Aorta (tissue), 5 donors: ENCODE data around the gene UNC79. TPM values are rescaled to one million over a fixed set of nuclear protein-coding genes. Genes with fewer than 3 reads are reported as not detected.

ENCODE experiments used
- ATAC-seq: fragments of 200-7000 bp; cut with Tn5 transposase; one replicate; pipeline ENCODE4 v1.9.1; 2022; ENCODE audit warnings: moderate library complexity; ENCODE audit not compliant: low FRiP score
- DNase-seq, 2 donors: peaks; one replicate each; pipeline ENCODE4 v3.0.0-alpha.2; 2020
- H3K27ac ChIP-seq, 2 donors: one replicate each; pipeline ENCODE4 v1.5.1; 2013; ENCODE audit warnings: low read length in 2 of 2, mild to moderate bottlenecking in 2 of 2, moderate library complexity in 2 of 2, control low read depth in 1 of 2, inconsistent platforms in 1 of 2, low read depth in 1 of 2
- H3K27me3 ChIP-seq, 2 donors: one replicate each; pipeline ENCODE4 v1.6.1; 2013; ENCODE audit warnings: control low read depth in 1 of 2, low read length in 1 of 2, mild to moderate bottlenecking in 1 of 2, moderate library complexity in 1 of 2; ENCODE audit not compliant: insufficient read depth in 2 of 2, control insufficient read depth in 1 of 2
- H3K36me3 ChIP-seq, 2 donors: one replicate each; pipeline ENCODE4 v1.6.1; 2013; ENCODE audit warnings: control low read depth in 1 of 2, low read length in 1 of 2, mild to moderate bottlenecking in 1 of 2; ENCODE audit not compliant: insufficient read depth in 2 of 2, control insufficient read depth in 1 of 2
- H3K4me1 ChIP-seq, 2 donors: one replicate each; pipeline ENCODE4 v1.6.1; 2013; ENCODE audit warnings: low read length in 2 of 2, control low read depth in 1 of 2, mild to moderate bottlenecking in 1 of 2, moderate library complexity in 1 of 2; ENCODE audit not compliant: insufficient read depth in 2 of 2, control insufficient read depth in 1 of 2
- H3K4me3 ChIP-seq, 2 donors: one replicate each; pipeline ENCODE4 v1.5.1; 2013; ENCODE audit warnings: low read length in 2 of 2, control low read depth in 1 of 2, mild to moderate bottlenecking in 1 of 2
- H3K9me3 ChIP-seq: one replicate; pipeline ENCODE4 v1.6.1; 2013; ENCODE audit warnings: mild to moderate bottlenecking, low read length; ENCODE audit not compliant: control insufficient read depth
- WGBS, 2 donors: extraction: QIAGEN DNeasy Blood & Tissue Kit; methylation state at CpG; one replicate each; pipeline ENCODE4 v1.1.7; 2013; 5-methylcytosine and 5-hydroxymethylcytosine counted together
- intact Hi-C, 2 donors: fragments of 100-400 bp; cut with DNase I; formaldehyde crosslinking; loops; one replicate each; pipeline versions ENCODE4 v1.14.2 to v1.15.0; 2022
- polyA plus RNA-seq, 2 donors: library from polyadenylated mRNA; stranded (reverse); fragments of 200-250 nt; gene quantifications; one replicate each; pipeline ENCODE4 v1.2.3, GENCODE V29; 2013
- total RNA-seq, 2 donors: library from RNA; stranded (reverse); fragmentation: NEBNext Ultra II Directional; extraction: Animal tissue kit (Norgen Biotek cat#: 25700); gene quantifications; one replicate each; pipeline ENCODE4 v1.2.1, GENCODE V29; 2021
- donor health status: healthy with polysubstance abuse.
- donor health status: Bipolar disorder and iron deficiency.
- donor health status: DM: no; HTN: no; CAD: no.
- donor health status: DM: no; HTN: no; CAD: no.
- donor health status: DM: yes; HTN: yes; CAD: no.

UNC79 gene
- total and polyA plus RNA-seq, 4 donors: 0.05 to 0.21 (median 0.16) TPM; not detected in 1

DNA sequence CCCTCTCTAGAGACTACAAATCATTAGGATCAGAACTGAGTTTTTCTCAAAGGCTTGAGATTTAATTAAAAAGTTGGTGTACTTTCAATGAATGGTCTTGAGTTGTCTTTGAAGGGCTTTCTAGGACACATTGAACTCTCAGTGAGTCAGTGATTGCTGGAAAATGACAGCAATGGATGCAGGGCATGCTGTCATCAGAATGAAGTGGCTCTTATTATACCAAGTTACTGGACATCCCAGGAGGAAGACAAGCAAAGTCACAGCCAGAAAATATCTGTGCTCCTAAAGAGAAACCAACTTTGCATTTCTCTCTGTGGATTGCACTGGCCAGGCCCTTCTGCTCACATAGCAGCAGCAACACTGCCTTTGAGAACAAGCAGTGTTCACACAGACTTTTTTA lies 244.9 kb downstream of the UNC79 start:
- ATAC-seq (no peak), DNase-seq (no peak)
- intact Hi-C loops: no loop called here
- H3K9me3 ChIP-seq: no peaks in the 10 kb centered on the region
- H3K4me3 ChIP-seq: no peak overlapping the region
- H3K36me3 ChIP-seq: no peaks in the 10 kb centered on the region
- H3K27me3 ChIP-seq: no peaks in the 10 kb centered on the region
- H3K27ac ChIP-seq: no peak overlapping the region
- no peaks in the 10 kb centered on the region for H3K4me1 ChIP-seq

DNA sequence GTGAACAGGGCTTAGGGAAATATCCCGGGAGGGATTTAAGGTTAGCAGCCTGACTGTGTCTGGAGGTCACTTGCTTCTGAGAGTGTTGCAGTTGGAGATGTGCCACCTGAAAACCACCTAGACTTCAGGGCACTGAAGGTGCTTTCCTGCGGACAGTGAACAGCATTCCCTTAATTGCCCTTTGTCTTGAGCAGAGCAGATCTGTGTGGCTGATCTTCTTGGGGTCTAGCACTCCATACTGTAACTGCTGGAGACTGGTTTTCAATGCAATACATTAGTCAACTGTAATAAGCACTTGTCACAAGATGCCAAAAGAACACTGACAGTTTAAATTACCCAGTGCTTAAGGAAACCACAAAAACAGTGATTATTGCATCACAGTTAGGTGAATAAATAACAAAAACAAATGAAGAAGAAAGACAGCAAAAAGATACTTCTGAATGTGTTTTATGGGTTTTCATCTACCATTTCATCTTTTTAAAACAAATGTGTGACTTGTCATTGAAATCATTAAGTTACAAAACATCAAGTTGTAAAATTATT lies 245.7 kb downstream of the UNC79 start:
- DNase-seq (no peak), ATAC-seq (no peak)
- no peak overlapping the region for H3K27ac ChIP-seq
- no peaks in the 10 kb centered on the region for H3K36me3 ChIP-seq
- no peaks in the 10 kb centered on the region for H3K4me1 ChIP-seq
- H3K4me3 ChIP-seq: no peak overlapping the region
- no peaks in the 10 kb centered on the region for H3K9me3 ChIP-seq
- intact Hi-C loops: no loop called here
- no peaks in the 10 kb centered on the region for H3K27me3 ChIP-seq
- WGBS, 2 donors: 75 to 91% methylated on average over 2 of the region's 2 CpGs

DNA sequence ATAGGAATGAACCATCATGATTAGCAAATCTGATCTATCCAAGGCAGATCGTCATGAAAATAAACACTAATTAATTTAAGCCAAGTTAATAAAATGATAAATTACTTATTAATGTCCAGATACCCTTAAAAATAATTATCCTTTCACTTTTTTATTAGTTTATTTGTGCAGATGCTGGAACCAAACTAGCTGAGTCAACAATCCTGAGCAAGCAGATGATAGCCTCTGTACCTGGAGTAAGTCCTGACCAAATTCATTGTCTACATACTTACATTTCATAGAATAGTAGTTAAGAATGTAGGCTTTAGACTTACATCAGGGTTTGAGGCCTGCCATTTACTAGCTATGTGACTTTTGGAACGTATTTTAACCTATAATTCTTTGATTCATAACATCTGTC lies 251.7 kb downstream of the UNC79 start:
- no peak overlapping the region for H3K4me3 ChIP-seq
- intact Hi-C loops: no loop called here
- WGBS, 2 donors: 66 to 71% methylated on average over 2 of the region's 2 CpGs
- no peaks in the 10 kb centered on the region for H3K4me1 ChIP-seq
- H3K27me3 ChIP-seq: no peaks in the 10 kb centered on the region
- no peaks in the 10 kb centered on the region for H3K36me3 ChIP-seq
- H3K27ac ChIP-seq: no peak overlapping the region
- H3K9me3 ChIP-seq: no peaks in the 10 kb centered on the region
- ATAC-seq (no peak), DNase-seq (no peak)

DNA sequence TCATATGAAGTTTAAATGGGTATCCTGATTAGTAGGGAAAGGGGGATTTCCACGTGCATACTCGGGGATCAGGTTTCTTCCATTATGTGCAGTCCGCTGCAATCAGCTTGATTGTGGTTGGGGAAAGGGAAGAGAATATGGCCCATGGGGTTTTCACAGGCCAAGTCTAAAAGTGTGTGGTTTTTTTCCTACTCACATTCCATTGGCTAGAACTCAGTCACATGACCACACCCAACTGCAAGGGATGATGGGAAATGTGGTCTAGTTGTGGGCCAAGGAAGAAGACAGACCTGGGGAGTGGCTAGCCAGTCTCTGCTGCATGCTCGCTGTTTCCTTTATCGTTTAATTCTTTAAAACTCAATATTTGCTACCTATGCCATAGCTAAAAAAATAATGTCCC lies 252.5 kb downstream of the UNC79 start:
- H3K9me3 ChIP-seq: no peaks in the 10 kb centered on the region
- intact Hi-C loops: no loop called here
- no peak overlapping the region for H3K27ac ChIP-seq
- H3K36me3 ChIP-seq: no peaks in the 10 kb centered on the region
- no peak overlapping the region for H3K4me3 ChIP-seq
- ATAC-seq (no peak), DNase-seq (no peak)
- 52 to 61% methylated on average over 5 of the region's 5 CpGs for WGBS, 2 donors
- no peaks in the 10 kb centered on the region for H3K4me1 ChIP-seq
- H3K27me3 ChIP-seq: no peaks in the 10 kb centered on the region

DNA sequence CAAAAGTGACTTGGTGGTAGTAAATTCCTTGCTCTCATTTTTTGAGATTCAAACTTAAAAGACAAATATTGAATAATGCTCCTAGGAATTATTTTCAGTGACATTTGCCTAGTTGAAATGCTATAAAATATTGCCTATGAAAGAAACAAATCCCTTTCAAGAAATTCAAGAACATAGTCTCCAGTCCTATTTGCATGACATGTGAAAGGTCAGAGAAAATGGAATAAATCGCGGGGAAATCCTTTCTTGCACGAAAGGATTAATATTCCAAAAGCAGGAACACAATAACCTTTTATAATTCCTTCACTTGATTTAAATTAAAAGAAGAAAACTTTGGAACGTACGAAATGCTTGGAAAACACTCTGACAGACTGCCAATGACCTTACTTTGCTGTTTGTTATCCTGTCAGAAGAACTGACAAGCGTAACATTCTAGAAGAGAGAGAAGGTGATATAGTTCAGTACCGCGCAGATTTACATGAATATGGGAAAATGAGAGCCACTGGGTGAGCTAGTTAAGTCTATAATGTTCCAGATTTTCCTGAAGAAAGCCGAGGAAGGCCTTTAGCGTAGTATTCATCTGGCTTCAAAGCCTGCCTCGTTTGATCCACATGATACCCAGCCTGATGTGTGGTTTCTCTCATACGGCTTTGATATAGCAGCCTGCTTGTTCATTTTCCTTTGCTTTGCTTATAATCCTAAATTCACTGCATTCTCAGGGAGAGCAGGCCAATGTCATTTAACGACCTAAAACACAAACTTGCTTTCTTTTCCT lies 254.6 kb downstream of the UNC79 start:
- ATAC-seq: no peak
- Histone ChIP-seq H3K4me1 (no peaks in the 10 kb centered on the region), H3K27me3 (peaks cover 0 to 2% of the 10 kb centered on the region in 2 donors), H3K9me3 (no peaks in the 10 kb centered on the region), H3K27ac (no peak overlapping the region), H3K36me3 (no peaks in the 10 kb centered on the region), H3K4me3 (no peak overlapping the region)
- WGBS, 2 donors: 64 to 73% methylated on average over 13 of the region's 13 CpGs
- DNase-seq: no peak
- intact Hi-C loops: no loop called here

DNA sequence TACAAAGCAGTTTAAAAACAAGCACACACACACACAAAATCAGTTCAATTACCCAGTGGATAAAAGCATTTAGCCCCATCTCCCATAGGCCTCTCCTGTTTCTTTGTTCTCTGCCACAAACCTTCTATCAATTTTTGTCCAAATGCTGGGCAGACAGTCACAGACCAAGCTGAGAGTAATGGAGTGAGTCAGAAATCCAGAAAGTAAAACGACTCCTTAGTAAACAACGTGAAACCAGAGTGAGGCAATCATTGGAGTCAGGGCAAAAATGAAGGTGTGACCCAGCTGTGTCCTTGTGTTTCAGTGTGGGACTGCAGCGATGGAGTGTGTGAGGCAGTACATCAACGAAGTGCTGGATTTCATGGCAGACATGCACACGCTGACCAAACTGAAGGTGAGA lies 255.5 kb downstream of the UNC79 start:
- Histone ChIP-seq H3K9me3 (no peaks in the 10 kb centered on the region), H3K4me1 (no peaks in the 10 kb centered on the region), H3K27me3 (peaks cover 0 to 2% of the 10 kb centered on the region in 2 donors), H3K36me3 (no peaks in the 10 kb centered on the region), H3K4me3 (no peak overlapping the region), H3K27ac (no peak overlapping the region)
- WGBS, 2 donors: 63 to 66% methylated on average over 5 of the region's 5 CpGs
- DNase-seq: no peak
- ATAC-seq: no peak
- intact Hi-C loops: no loop called here

DNA sequence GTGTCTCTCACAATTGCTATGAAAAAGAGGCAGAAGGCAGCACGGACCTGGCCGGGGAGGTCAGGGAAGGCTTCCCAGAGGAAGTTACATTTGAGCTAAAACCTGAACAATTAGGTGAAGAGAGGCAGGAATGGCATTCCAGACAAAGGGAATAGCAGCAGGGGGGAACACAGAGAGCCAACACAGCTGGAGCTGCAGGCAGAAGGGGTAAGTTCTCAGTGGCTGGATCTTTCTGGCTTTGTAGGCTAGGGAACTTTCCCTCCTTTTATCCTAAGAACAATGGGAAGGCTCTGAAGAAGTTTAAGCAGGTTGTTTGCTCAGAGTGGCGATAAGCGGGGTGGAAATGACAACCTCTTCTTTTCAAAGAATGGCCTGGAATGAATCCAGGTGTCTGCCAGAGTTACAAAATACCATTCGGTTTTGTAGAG lies 257.5 kb downstream of the UNC79 start:
- no peak overlapping the region for H3K27ac ChIP-seq
- intact Hi-C loops: no loop called here
- no peak for DNase-seq
- H3K4me1 ChIP-seq: no peaks in the 10 kb centered on the region
- 27 to 30% methylated on average over 5 of the region's 5 CpGs for WGBS, 2 donors
- peaks cover 0 to 2% of the 10 kb centered on the region in 2 donors for H3K27me3 ChIP-seq
- no peaks in the 10 kb centered on the region for H3K9me3 ChIP-seq
- ATAC-seq: no peak
- no peaks in the 10 kb centered on the region for H3K36me3 ChIP-seq
- H3K4me3 ChIP-seq: no peak overlapping the region

DNA sequence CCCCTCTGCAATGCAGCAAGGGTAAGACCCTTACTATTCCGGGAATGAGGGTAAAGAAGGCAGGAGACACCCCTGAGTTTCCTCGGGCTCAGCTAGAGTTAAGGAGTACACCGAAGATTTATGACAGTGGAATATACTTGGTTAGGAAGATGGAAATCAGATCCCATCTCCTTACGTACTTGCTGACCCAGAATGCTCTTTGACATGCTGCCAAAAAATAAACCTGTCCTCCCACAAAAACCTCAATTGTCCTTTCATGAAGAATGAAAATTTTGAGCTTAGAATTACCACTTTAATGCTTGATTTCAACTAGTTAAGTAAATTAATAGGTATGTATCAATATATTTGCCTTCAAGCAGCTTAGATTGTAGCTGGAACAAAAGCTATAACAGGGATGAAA lies 258.1 kb downstream of the UNC79 start:
- ATAC-seq (no peak), DNase-seq (no peak)
- Histone ChIP-seq H3K4me1 (no peaks in the 10 kb centered on the region), H3K27ac (no peak overlapping the region), H3K9me3 (no peaks in the 10 kb centered on the region), H3K36me3 (no peaks in the 10 kb centered on the region), H3K27me3 (peaks cover 0 to 2% of the 10 kb centered on the region in 2 donors), H3K4me3 (no peak overlapping the region)
- WGBS, 2 donors: 55 to 67% methylated on average over 4 of the region's 4 CpGs
- intact Hi-C loops: no loop called here

DNA sequence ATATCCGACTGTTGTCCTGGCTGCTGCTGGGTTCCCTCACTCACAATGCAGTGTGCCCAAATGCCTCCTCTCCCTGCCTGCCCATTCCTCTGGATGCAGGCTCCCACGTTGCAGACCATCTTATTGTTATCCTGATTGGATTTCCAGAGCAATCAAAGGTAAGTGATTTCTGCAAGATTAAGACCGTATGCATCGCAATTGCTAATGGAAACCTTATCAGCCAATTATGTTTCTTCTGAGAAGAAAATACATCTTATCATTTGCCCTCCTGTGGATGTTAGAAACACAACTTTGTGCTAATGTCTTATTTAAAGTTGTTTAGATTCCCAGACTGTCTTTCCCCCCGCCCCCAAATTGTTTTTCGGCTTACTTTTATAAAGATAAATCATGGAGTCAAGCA lies 259.4 kb downstream of the UNC79 start:
- no peaks in the 10 kb centered on the region for H3K4me1 ChIP-seq
- H3K9me3 ChIP-seq: no peaks in the 10 kb centered on the region
- ATAC-seq: no peak
- H3K27ac ChIP-seq: no peak overlapping the region
- no peaks in the 10 kb centered on the region for H3K36me3 ChIP-seq
- H3K4me3 ChIP-seq: no peak overlapping the region
- H3K27me3 ChIP-seq: peaks cover 0 to 2% of the 10 kb centered on the region in 2 donors
- intact Hi-C loops: no loop called here
- no peak for DNase-seq
- 66 to 69% methylated on average over 6 of the region's 6 CpGs for WGBS, 2 donors
